Endothelial cell of umbilical vein (primary cell): ENCODE data around the gene CD84. TPM values are rescaled to one million over a fixed set of nuclear protein-coding genes. Genes with fewer than 3 reads are reported as not detected.

Source experiments
- BruUV-seq: library from RNA; stranded (reverse); fragments of 400-500 nt; replicated peaks from 2 replicates; lab custom pipeline; 2021; lab: Mats Ljungman, UMichigan
- CTCF ChIA-PET: fragments of 300-600, 350-600 bp; sonication (Branson Sonifier 250); formaldehyde crosslinking; loops from one replicate; lab custom pipeline; 2021; ENCODE audit warnings: antibody characterized with exemption, inconsistent platforms; lab: Charles Lee
- POLR2A ChIA-PET: fragments of 300-600, 350-600 bp; sonication (Branson Sonifier 250); formaldehyde crosslinking; loops from one replicate; lab custom pipeline; 2021; ENCODE audit warnings: antibody characterized with exemption, inconsistent platforms; lab: Charles Lee
- DNase-seq: peaks from one replicate; pipeline ENCODE4 v3.0.0-alpha.2; 2011; ENCODE audit warnings: low read depth, low spot score
- FAIRE-seq: peaks from 2 replicates; lab custom pipeline; 2011; peaks lifted over from hg19 to GRCh38; lab: Jason Lieb, UNC
- H2AFZ ChIP-seq: 2 replicates; pipeline ENCODE4 v1.6.0; 2012; ENCODE audit warnings: low read depth, low read length, control low read depth, inconsistent platforms
- H3K27ac ChIP-seq: 2 replicates; pipeline ENCODE4 v1.5.1; 2011; ENCODE audit warnings: low read depth, mild to moderate bottlenecking, control low read depth, low read length, moderate library complexity; ENCODE audit not compliant: insufficient read depth
- H3K27me3 ChIP-seq, 2 experiments: 2 replicates each; pipeline versions ENCODE4 v1.6.0 to v1.6.1; 2011; ENCODE audit warnings: low read length in 2 of 2, mixed read lengths in 1 of 2; ENCODE audit not compliant: control insufficient read depth in 2 of 2, insufficient read depth in 2 of 2
- H3K36me3 ChIP-seq, 2 experiments: 2 replicates in 1 of 2; 3 replicates in 1 of 2; pipeline ENCODE4 v1.5.1; 2011; ENCODE audit warnings: low read length in 2 of 2, mild to moderate bottlenecking in 1 of 2, moderate library complexity in 1 of 2; ENCODE audit not compliant: control insufficient read depth in 2 of 2, insufficient read depth in 2 of 2; ENCODE audit errors: extremely low read depth in 1 of 2
- H3K4me1 ChIP-seq: 3 replicates; pipeline ENCODE4 v1.5.1; 2011; ENCODE audit warnings: mild to moderate bottlenecking, low read length; ENCODE audit not compliant: control insufficient read depth, insufficient read depth; ENCODE audit errors: extremely low read depth
- H3K4me2 ChIP-seq: 2 replicates; pipeline ENCODE4 v1.6.1; 2011; ENCODE audit warnings: low read length, control low read depth, mixed read lengths; ENCODE audit not compliant: insufficient read depth
- H3K4me3 ChIP-seq, 3 experiments: fragments of 200-600 bp in 1 of 3; sonication (generic), shearing (Covaris generic) in 1 of 3; replicated peaks in 1 of 3; 2 replicates each; pipeline ENCODE4 v1.5.1; 2011 to 2016; ENCODE audit warnings: control low read depth in 3 of 3, low read length in 3 of 3, mild to moderate bottlenecking in 2 of 3, inconsistent platforms in 1 of 3, low read depth in 1 of 3, moderate library complexity in 1 of 3; ENCODE audit not compliant: insufficient read depth in 1 of 3
- H3K79me2 ChIP-seq: 2 replicates; pipeline ENCODE4 v1.6.0; 2012; ENCODE audit warnings: low read length, inconsistent platforms; ENCODE audit not compliant: control insufficient read depth, insufficient read depth
- H3K9ac ChIP-seq: replicated peaks from 2 replicates; pipeline ENCODE3; 2011; ENCODE audit warnings: low read length, control low read depth; ENCODE audit not compliant: insufficient read depth; ENCODE audit errors: extremely low read depth
- H3K9me1 ChIP-seq: replicated peaks from 3 replicates; pipeline ENCODE4 v1.6.0; 2011; ENCODE audit warnings: mild to moderate bottlenecking, low read length; ENCODE audit not compliant: control insufficient read depth, insufficient read depth; ENCODE audit errors: extremely low read depth
- H3K9me3 ChIP-seq: replicated peaks from 2 replicates; pipeline ENCODE4 v1.5.1; 2012; ENCODE audit warnings: low read length, inconsistent platforms; ENCODE audit not compliant: control insufficient read depth, insufficient read depth
- H4K20me1 ChIP-seq: replicated peaks from 2 replicates; pipeline ENCODE3; 2011; ENCODE audit warnings: mild to moderate bottlenecking, low read length; ENCODE audit not compliant: control insufficient read depth, insufficient read depth; ENCODE audit errors: extremely low read depth
- EZH2 ChIP-seq: IDR thresholded peaks from 2 replicates; pipeline ENCODE4 v1.6.1; 2012; ENCODE audit warnings: borderline replicate concordance, low read depth, mild to moderate bottlenecking, moderate library complexity, low read length, inconsistent platforms; ENCODE audit not compliant: severe bottlenecking
- FOS ChIP-seq: IDR thresholded peaks from 2 replicates; pipeline ENCODE4 v1.6.1; 2011; ENCODE audit warnings: mild to moderate bottlenecking, low read length, moderate library complexity, borderline replicate concordance; ENCODE audit not compliant: insufficient read depth
- GATA2 ChIP-seq: IDR thresholded peaks from 2 replicates; pipeline ENCODE4 v1.7.0; 2011; ENCODE audit warnings: low read depth, mild to moderate bottlenecking, moderate library complexity, mixed read lengths, low read length; ENCODE audit not compliant: insufficient read length, insufficient read depth
- JUN ChIP-seq: IDR thresholded peaks from 2 replicates; pipeline ENCODE4 v1.6.1; 2011; ENCODE audit warnings: borderline replicate concordance, low read depth; ENCODE audit not compliant: insufficient read length, insufficient read depth
- MYC ChIP-seq: IDR thresholded peaks from one replicate; pipeline ENCODE4 v1.6.1; 2011; ENCODE audit warnings: mild to moderate bottlenecking, low read depth, low read length
- POLR2A ChIP-seq: IDR thresholded peaks from 2 replicates; pipeline ENCODE4 v1.6.1; 2012; ENCODE audit warnings: low read depth, mild to moderate bottlenecking, control low read depth, low read length
- POLR2AphosphoS5 ChIP-seq: IDR thresholded peaks from 2 replicates; pipeline ENCODE4 v1.6.1; 2012; ENCODE audit warnings: low read depth, mild to moderate bottlenecking, control low read depth, low read length, moderate library complexity; ENCODE audit not compliant: insufficient read depth
- dilution Hi-C: fragments of 300-500 bp; cut with MboI; formaldehyde crosslinking; loops from one replicate; pipeline ENCODE4 v1.15.0; 2019; ENCODE audit warnings: low sequenced_read_pairs; ENCODE audit not compliant: extremely low pct_ligation_motif_present
- intact Hi-C: fragments of 100-400 bp; cut with micrococcal nuclease; formaldehyde crosslinking; loops from one replicate; pipeline ENCODE4 v1.10.0; 2022
- polyA plus RNA-seq, 4 experiments: library from polyadenylated mRNA; depleted of rRNA in 3 of 4; stranded (reverse) in 3 of 4; unstranded in 1 of 4; fragments of >200 nt; gene quantifications; 2 replicates each; pipeline versions ENCODE4 v1.2.1 to v1.2.3, GENCODE V29; 2011 to 2012; ENCODE audit warnings: missing spikeins in 1 of 4
- total RNA-seq: library from RNA; stranded (reverse); gene quantifications from 2 replicates; pipeline ENCODE4 v1.2.3, GENCODE V29; 2021
- TF ChIP-seq, protein P1 (sequence below): IDR thresholded peaks from 2 replicates; pipeline ENCODE4 v1.6.1; 2011; ENCODE audit not compliant: insufficient read depth, insufficient read length
- TF ChIP-seq, protein P2 (sequence below), 2 donors: IDR thresholded peaks; 1 replicate in 1 of 2; 2 replicates in 1 of 2; pipeline ENCODE4 v1.5.1; 2011; ENCODE audit warnings: low read length in 2 of 2, mild to moderate bottlenecking in 2 of 2, moderate library complexity in 2 of 2, control low read depth in 1 of 2, inconsistent platforms in 1 of 2, low read depth in 1 of 2; ENCODE audit not compliant: insufficient read depth in 1 of 2; ENCODE audit errors: extremely low read depth in 1 of 2

CD84 gene
- total and polyA plus RNA-seq, 2 donors (not counting 3 experiments of a cell fraction or from before 2014, with no cell fraction given): not detected

DNA sequence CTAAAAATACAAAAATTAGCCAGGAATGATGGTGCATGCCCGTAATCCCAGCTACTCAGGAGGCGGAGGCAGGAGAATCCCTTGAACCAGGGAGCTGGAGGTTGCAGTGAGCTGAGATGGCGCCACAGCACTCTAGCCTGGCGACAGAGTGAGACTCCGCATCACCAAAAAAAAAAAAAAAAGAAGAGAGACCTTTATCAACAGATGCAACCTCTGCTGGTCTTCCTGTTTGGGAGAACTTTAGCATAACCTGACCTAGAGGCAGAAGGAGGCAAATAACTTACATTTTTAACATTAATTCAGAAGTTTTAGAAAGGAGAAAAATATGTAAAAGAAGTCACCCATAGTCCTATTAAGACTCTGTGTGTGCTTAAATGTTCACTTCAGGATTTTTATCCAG is 35.1 kb upstream of the CD84 start:
- POLR2A ChIA-PET: no interaction called here
- Histone ChIP-seq H3K9ac (no peak overlapping the region), H3K36me3 (no peaks in the 10 kb centered on the region), H3K27ac (no peak overlapping the region), H3K9me3 (no peaks in the 10 kb centered on the region), H4K20me1 (no peaks in the 10 kb centered on the region), H3K4me3 (no peak overlapping the region), H3K4me1 (no peaks in the 10 kb centered on the region), H3K9me1 (no peaks in the 10 kb centered on the region), H2AFZ (no peak overlapping the region), H3K79me2 (no peaks in the 10 kb centered on the region), H3K27me3 (peaks cover 6 to 12% of the 10 kb centered on the region in 2 experiments), H3K4me2 (no peak overlapping the region)
- intact Hi-C loops: no loop called here
- no peak for FAIRE-seq
- no TSS peak for BruUV-seq
- CTCF ChIA-PET: no interaction called here
- no peak for DNase-seq
- TF ChIP-seq, protein P1, sequence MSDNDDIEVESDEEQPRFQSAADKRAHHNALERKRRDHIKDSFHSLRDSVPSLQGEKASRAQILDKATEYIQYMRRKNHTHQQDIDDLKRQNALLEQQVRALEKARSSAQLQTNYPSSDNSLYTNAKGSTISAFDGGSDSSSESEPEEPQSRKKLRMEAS: no peak
- TF ChIP-seq POLR2AphosphoS5 (no peak), EZH2 (no peak), JUN (no peak), FOS (no peak)
- dilution Hi-C loops: no loop called here

DNA sequence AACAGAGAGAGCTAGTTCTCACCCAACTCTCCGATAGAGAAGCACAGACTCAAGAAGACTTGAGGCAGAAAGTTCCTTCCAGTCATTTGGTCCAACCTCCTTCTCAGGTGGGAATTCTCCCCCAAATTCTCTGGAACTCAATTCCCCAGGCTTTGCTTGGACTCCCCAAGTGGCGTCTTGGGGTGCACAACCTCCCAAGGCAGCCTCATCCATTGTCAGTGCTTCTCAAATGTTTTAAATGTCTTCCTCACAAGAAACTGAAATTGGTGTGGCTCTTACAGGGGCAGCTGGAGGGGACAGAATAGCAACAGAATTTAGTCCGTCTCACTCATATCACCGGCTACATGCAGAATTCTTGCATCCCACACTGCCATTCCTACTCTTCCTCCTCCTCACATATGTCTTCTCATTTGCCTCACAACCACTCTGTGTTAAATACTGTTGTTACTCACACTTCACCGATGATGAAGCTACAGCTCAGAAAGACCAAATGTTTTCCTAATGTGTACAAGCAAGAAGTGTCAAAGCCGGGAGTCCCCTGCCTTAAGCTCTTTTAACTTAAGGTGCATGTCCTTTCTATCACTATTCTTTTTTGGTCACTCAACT is 33.4 kb upstream of the CD84 start:
- FAIRE-seq (no peak), DNase-seq (no peak)
- Histone ChIP-seq H3K9me1 (no peaks in the 10 kb centered on the region), H3K4me1 (no peaks in the 10 kb centered on the region), H3K9ac (no peak overlapping the region), H3K4me2 (no peak overlapping the region), H3K4me3 (no peak overlapping the region), H3K27ac (no peak overlapping the region), H2AFZ (no peak overlapping the region), H3K9me3 (no peaks in the 10 kb centered on the region), H3K36me3 (no peaks in the 10 kb centered on the region), H4K20me1 (no peaks in the 10 kb centered on the region), H3K79me2 (no peaks in the 10 kb centered on the region), H3K27me3 (peaks cover 18 to 22% of the 10 kb centered on the region in 2 experiments)
- no TSS peak for BruUV-seq
- intact Hi-C loops: no loop called here
- dilution Hi-C loops: no loop called here
- TF ChIP-seq FOS (no peak), MYC (no peak), JUN (no peak), EZH2 (no peak), POLR2A (no peak), POLR2AphosphoS5 (no peak), GATA2 (no peak)
- TF ChIP-seq, protein P1: no peak
- TF ChIP-seq, protein P2, sequence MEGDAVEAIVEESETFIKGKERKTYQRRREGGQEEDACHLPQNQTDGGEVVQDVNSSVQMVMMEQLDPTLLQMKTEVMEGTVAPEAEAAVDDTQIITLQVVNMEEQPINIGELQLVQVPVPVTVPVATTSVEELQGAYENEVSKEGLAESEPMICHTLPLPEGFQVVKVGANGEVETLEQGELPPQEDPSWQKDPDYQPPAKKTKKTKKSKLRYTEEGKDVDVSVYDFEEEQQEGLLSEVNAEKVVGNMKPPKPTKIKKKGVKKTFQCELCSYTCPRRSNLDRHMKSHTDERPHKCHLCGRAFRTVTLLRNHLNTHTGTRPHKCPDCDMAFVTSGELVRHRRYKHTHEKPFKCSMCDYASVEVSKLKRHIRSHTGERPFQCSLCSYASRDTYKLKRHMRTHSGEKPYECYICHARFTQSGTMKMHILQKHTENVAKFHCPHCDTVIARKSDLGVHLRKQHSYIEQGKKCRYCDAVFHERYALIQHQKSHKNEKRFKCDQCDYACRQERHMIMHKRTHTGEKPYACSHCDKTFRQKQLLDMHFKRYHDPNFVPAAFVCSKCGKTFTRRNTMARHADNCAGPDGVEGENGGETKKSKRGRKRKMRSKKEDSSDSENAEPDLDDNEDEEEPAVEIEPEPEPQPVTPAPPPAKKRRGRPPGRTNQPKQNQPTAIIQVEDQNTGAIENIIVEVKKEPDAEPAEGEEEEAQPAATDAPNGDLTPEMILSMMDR (IDR thresholded peaks at IDR 0.05; ENCODE audit: extremely low read depth in 1 of 2, insufficient read depth in 1 of 2, low read depth in 1 of 2, low read length in 2 of 2): no peak
- ChIA-PET POLR2A (no interaction called here), CTCF (no interaction called here)
